HG03108 (cell line): Measurements from ENCODE around the gene AARSD1.
"Not testable (repeated sequence)": the region's sequence is repeated elsewhere in the genome, so short reads cannot be mapped to it uniquely, and the experiment has no call there.

Experiments
- ATAC-seq: cut with Tn5 transposase; IDR thresholded peaks from one replicate; pipeline ENCODE4 v1.9.1; 2021; ENCODE audit warnings: moderate library complexity; ENCODE audit not compliant: unreplicated experiment

AARSD1 gene, protein sequence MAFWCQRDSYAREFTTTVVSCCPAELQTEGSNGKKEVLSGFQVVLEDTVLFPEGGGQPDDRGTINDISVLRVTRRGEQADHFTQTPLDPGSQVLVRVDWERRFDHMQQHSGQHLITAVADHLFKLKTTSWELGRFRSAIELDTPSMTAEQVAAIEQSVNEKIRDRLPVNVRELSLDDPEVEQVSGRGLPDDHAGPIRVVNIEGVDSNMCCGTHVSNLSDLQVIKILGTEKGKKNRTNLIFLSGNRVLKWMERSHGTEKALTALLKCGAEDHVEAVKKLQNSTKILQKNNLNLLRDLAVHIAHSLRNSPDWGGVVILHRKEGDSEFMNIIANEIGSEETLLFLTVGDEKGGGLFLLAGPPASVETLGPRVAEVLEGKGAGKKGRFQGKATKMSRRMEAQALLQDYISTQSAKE

GRCh38 chr17:42964161-42964932 lies at the start of gene AARSD1:
Gene AARSD1 (minus strand): TSS chr17:42964454. CDS start chr17:42964440, 14 bp downstream.
- peak; percentile 62 for ATAC-seq

DNA sequence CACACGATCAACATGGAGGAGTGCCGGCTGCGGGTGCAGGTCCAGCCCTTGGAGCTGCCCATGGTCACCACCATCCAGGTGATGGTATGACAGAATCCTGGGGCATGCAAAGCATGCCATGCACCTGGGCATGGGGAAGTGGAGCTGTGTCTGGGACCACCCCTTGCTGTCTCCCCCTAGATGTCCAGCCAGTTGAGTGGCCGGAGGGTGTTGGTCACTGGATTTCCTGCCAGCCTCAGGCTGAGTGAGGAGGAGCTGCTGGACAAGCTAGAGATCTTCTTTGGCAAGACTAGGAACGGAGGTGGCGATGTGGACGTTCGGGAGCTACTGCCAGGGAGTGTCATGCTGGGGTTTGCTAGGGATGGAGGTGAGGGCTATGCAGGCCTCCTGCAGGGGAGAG lies 49.0 kb upstream of the AARSD1 start:
- ATAC-seq: no peak

- no peak for ATAC-seq
Measured at GRCh38 chr17:43011728-43012472, 47.6 kb upstream of the AARSD1 start.

DNA sequence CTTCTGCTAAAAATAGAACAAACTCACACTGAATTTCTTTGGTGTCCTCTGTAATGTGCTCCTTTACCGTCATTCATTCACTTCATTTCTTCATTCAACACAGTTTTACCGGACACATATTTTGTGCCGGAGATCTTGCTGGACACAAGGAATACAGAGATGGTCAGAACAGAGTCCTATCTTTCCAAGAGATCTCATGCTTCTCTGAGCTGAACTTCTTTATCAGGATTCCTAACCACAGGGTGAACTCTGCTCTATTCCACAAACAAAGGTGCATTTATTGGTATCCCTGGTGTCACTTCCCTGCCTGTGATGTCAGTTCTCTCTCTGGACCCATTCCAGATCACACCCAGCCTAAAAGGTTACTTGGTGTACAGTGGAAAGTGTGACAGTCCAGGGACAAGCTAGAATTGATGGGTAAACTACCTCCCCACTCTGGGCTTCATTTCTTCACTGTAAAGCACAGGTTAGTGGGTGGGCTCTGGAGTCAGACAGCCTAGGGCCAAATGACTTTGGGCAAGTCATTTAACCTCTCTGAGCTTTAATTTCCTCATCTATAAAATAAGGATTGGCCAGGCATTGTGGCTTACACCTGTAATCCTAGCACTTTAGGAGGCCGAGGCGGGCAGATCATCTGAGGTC lies 46.5 kb upstream of the AARSD1 start:
- no peak for ATAC-seq

- ATAC-seq: peak; percentile 81
Measured at GRCh38 chr17:43006639-43007551, 42.6 kb upstream of the AARSD1 start, which contains the start of gene IFI35. Gene IFI35 (plus strand): TSS chr17:43006784. CDS start chr17:43006948, 164 bp downstream.

DNA sequence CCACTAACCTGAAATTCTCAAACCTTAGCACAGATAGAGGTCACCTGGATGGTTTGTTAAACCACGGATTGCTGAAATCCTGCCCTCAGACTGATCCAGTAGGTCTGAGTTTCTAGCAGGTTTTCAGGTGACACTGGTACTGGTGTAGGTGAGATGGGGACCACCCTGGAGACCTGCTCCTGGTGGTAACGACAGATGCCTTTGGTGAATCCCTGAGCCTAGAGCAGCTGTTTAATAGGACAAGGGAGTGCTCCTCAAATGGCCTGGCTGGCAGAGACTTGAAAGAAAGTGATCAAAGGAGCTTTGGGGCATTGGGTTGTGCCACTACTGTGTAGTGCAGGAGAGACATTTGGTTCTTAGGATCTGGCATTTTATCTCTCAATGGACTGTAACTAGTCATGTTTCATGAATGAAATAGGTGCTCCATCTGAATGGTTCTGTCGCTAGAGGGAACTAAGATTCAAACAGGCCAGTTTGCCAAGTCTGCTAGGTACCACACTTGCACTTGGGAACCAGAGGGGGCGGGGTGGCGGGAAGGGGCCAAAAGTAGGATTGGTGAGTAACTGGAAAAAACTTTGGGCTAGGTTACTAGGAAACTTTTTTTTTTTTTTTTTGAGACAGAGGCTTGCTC lies 39.4 kb upstream of the AARSD1 start:
- no peak for ATAC-seq

DNA sequence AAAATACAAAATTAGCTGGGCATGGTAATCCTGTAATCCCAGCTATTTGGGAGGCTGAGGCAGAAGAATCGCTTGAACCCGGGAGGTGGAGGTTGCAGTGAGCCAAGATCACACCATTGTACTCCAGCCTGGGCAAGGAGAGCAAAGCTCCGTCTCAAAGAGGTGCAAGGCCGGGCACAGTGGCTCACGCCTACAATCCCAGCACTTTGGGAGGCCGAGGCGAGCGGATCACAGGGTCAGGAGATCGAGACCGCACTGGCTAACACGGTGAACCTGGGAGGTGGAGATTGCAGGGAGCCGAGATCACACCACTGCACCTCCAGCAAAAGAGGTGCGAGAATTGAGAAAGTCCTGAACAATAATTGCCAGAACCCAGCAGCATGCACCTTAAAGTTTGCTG lies 36.6 kb upstream of the AARSD1 start:
- not testable (repeated sequence) for ATAC-seq

DNA sequence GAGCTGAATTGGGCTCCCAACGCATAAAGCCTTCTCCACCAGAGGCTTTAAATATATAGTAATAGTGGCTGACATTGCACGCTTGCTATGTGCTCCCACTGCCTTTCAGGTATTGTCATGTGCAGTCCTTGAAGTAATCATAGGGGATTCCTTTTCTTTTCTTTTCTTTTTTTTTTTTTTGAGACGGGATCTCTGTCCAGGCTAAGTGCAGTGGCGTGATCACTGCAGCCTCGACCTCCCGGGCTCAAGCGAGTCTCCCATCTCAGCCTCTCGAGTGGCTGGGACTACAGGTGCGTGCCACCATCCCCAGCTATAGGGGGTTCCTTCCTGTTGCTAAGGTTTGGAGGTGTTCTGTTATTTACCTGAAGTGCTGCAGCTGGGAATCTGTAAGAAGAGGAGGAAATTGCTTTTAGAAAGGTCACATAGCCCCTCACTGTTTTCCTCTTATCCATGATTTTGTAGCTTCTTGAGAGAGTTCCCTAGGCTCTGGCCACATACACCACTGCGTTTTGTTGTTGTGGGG lies 34.8 kb upstream of the AARSD1 start:
- no peak for ATAC-seq

DNA sequence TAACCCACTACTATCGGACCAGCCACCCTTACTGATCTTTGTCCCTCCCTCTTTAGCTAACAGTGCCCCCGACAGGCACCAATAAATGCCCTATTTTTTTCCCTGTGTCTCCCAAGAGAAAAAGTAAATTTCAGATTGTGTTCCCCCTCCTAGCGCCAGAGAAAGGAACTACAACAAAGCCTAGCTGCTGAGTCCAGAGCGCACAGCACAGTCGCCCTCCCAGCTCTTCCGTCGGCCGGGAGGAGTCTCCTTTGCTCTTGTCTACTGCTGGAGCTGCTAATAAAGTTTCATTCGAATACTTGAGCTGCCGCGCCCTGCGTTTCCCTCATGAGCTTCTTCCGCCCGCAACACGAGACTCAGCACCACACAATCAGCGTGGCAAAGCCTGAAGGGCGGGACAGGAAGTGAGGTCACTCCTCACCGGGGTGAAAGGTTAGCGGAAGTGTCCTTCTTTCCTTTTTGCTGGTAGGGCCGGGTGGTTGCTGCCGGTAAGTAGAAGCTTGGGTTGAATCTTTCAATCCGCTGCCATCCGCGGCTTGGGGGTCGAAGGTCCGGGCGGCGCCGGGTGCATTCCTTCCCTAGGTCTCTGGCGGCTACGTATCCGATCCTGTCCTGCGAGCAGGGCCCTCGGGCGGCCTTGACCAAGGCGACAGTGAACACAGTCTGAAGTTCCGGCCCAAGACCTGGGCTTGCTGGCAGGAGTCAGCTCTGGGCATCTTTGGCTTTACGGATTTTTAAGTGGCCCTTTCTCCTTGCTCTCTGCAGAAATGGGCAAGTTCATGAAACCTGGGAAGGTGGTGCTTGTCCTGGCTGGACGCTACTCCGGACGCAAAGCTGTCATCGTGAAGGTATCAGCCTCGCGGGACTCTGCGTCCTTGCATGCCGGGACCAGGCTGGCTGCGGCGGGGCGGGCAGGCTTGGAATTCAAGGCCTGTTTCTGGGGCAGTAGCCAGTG lies 34.0 kb upstream of the AARSD1 start, which contains the start of gene RPL27:
RPL27 (plus strand) TSS at position 436 of the 955 bp plus-strand sequence; CDS start at position 768, 332 bp downstream.
- peak; percentile 92 for ATAC-seq

GRCh38 chr17:42997390-42997983 lies 33.2 kb upstream of the AARSD1 start:
- ATAC-seq: no peak

DNA sequence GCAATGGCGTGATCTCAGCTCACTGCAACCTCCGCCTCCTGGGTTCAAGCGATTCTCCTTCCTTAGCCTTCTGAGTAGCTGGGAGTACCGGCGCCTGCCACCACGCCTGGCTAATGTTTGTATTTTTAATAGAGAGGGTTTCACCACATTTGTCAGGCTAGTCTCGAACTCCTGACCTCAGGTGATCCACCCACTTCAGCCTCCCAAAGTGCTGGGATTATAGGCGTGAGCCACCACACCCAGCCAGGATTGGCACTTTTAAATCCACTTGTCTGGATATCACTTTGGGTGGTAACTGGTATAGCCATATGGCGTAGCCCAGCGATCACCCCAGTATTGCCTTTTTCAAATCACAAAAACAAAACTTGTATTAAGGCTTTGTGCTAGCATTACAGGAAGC lies 29.7 kb upstream of the AARSD1 start:
- ATAC-seq: not testable (repeated sequence)

DNA sequence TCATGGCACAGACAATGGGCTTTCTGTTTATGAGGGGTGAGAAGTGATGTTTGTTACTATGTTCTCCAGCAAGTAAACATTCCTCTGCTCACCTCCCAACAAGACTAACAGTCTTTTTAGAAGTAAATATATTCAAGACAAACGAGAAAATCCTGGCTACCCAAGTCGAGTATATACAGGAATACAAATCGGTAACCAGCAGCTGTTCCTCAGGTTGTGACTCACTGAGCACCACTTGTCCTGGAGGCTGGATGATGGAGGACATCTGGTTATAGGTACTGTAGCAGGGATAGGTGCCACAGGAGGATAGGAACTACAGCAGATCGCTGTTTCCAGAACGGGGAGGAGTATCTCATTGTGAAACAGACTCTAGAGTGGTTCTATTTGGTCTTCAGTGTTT lies 28.6 kb upstream of the AARSD1 start:
- no peak for ATAC-seq

DNA sequence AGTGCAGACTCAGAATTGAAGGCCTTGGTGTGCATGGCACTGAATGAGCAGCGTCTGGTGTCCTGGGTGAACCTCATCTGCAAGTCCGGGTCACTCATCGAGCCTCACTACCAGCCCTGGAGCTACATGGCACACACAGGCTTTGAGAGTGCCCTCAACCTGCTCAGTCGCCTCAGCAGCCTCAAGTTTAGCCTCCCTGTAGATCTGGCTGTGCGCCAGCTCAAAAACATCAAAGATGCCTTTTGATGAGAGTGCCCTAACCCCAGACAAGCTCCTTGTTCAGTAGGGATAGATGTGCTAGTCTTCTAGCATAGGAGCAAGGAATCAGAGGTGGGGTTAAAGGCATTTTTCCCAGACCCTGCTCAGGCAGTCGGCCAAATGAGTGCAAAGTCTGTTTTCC lies 27.2 kb upstream of the AARSD1 start:
- no peak for ATAC-seq

DNA sequence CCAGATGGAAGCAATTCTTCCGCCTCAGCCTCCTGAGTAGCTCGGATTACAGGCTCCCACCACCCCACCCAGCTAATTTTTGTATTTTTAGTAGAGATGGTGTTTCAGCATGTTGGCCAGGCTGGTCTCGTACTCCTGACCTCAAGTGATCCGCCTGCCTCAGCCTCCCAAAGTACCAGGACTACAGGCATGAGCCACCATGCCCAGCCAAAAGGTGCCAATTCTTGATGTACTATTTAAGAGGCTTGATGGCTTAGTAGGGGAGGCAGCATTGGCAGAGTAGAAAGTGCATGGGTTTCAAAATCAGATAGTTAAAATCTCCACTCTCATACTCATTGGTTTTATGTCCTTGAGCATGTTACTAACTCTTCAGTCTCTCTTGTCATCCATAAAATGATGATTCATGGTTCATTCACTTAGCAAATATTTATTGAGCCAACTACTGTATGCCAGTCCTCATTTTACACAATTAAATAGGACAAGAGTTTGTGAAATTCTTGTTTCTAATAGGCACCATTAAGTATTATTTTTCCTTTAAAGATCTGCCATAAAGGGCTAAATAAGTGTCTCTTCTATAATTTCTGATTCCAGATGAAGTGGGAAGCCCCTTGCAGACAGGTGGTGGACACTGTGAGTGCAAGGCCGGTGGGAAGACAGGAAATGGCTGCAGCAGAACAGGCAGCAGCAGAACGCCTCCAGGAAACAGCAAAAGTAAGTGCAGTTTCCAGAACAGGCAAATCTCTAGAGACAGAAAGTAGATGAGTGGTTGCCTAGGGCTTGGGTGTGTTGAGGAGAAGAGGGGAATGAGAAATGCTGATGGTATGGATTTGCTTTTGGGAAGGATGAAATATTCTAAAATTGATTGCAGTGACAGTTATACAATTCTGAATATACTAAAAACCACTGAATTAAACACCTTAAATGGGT lies 25.7 kb upstream of the AARSD1 start:
- no peak for ATAC-seq

DNA sequence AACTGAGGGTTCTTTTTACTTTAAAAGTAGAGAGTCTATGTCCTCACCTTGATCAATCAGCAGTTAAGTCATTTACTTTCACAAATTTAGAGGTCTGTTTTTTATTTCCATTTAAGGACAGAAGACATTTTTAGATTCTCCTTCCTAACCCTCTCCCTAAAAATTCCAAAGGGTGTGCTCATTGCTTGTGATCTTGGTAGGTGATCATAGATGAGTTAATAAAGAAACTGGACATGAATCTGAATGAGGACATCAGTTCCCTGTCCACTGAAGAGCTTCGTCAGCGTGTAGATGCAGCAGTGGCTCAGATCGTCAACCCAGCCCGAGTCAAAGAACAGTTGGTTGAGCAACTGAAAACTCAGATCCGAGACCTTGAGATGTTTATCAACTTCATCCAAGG lies 24.9 kb upstream of the AARSD1 start:
- no peak for ATAC-seq

DNA sequence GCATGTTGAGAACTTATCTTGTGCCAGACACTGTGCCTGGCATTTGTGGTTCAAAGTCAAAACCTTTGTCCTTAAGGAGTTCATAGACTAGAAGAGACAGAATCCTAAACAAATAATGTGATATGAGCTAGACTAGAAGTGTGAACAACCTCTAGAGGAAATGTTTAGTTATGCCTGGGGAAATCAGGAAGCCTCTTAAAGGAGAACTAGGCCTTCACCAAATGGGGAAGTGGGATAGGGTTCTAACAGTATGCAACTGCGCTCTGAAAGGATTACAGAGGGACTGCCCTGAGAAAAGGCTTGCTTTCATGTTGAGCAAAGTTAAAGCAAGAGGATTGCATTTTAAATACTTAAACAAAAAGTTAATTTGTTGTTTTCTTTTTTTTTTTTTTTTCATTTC lies 21.0 kb upstream of the AARSD1 start:
- ATAC-seq: peak; percentile 52
